Activated T-helper 2 cell treated with anti-CD3 and anti-CD28 coated beads, Interferon-gamma antibody, Interleukin-2, Interleukin-4, amounts not matched to agents 10 μg/mL and 5 μg/mL and 100 μg/mL, durations not matched to agents 14 hours and 24 hours and 36 hours (primary cell): ENCODE data around the gene MRPS22. TPM values are rescaled to one million over a fixed set of nuclear protein-coding genes. Genes with fewer than 3 reads are reported as not detected.
A peak's percentile ranks its signal among the peaks of the same experiment; 100 is the strongest.
"Not testable (repeated sequence)": the region's sequence is repeated elsewhere in the genome, so short reads cannot be mapped to it uniquely, and the experiment has no call there.

Source experiments
- DNase-seq: peaks from one replicate; pipeline ENCODE4 v3.0.0; 2021; ENCODE audit warnings: low spot score
- H3K27ac Mint-ChIP-seq: one replicate; pipeline ENCODE4 v1.8.0; 2021; ENCODE audit warnings: mixed read lengths
- H3K27me3 Mint-ChIP-seq: one replicate; pipeline ENCODE4 v1.8.0; 2021; ENCODE audit warnings: low read depth, mixed read lengths
- H3K36me3 Mint-ChIP-seq: one replicate; pipeline ENCODE4 v1.8.0; 2021; ENCODE audit warnings: low read depth, mixed read lengths
- H3K4me1 Mint-ChIP-seq: one replicate; pipeline ENCODE4 v1.8.0; 2021; ENCODE audit warnings: low read depth, mixed read lengths
- H3K4me3 Mint-ChIP-seq: one replicate; pipeline ENCODE4 v1.8.0; 2021; ENCODE audit warnings: low read depth, mild to moderate bottlenecking, moderate library complexity, mixed read lengths
- H3K9me3 Mint-ChIP-seq: one replicate; pipeline ENCODE4 v1.8.0; 2021; ENCODE audit warnings: mixed read lengths
- intact Hi-C: fragments of 100-400 bp; cut with micrococcal nuclease; formaldehyde crosslinking; loops from one replicate; pipeline ENCODE4 v1.15.1; 2023
- total RNA-seq: library from RNA; stranded (reverse); gene quantifications from 2 replicates; pipeline ENCODE4 v1.2.3, GENCODE V29; 2022

The MRPS22 gene
- total RNA-seq, 1 donor from 2014 or later: 51.2 TPM

GRCh38 chr3:139327861-139328260 lies 16.0 kb upstream of the MRPS22 start:
- Mint-ChIP-seq H3K36me3 (no peaks in the 10 kb centered on the region), H3K27me3 (peaks cover 18% of the 10 kb centered on the region), H3K9me3 (no peaks in the 10 kb centered on the region), H3K4me1 (peaks cover 26% of the 10 kb centered on the region), H3K4me3 (no peak overlapping the region), H3K27ac (no peak overlapping the region)
- no peak for DNase-seq
- intact Hi-C loops: loop anchor here (2.0 to 10.0 kb wide), 2 partner anchors 83 to 215 kb away; no protein-coding TSS in a partner anchor

GRCh38 chr3:139328356-139328755 lies 15.5 kb upstream of the MRPS22 start:
- intact Hi-C loops: loop anchor here (2.0 to 10.0 kb wide), 2 partner anchors 84 to 216 kb away; no protein-coding TSS in a partner anchor
- Mint-ChIP-seq H3K4me3 (no peak overlapping the region), H3K27me3 (peaks cover 21% of the 10 kb centered on the region), H3K36me3 (no peaks in the 10 kb centered on the region), H3K9me3 (no peaks in the 10 kb centered on the region), H3K4me1 (peaks cover 26% of the 10 kb centered on the region), H3K27ac (no peak overlapping the region)
- DNase-seq: no peak

- intact Hi-C loops: loop anchor here (1.0 to 10.0 kb wide), 3 partner anchors 85 to 393 kb away; no protein-coding TSS in a partner anchor
- Mint-ChIP-seq H3K27me3 (peaks cover 28% of the 10 kb centered on the region), H3K4me3 (no peak overlapping the region), H3K27ac (no peak overlapping the region), H3K9me3 (no peaks in the 10 kb centered on the region), H3K36me3 (no peaks in the 10 kb centered on the region), H3K4me1 (peaks cover 26% of the 10 kb centered on the region)
- DNase-seq: peak; percentile 83
Measured at GRCh38 chr3:139329364-139329850, 14.4 kb upstream of the MRPS22 start.

GRCh38 chr3:139332092-139332491 lies 11.7 kb upstream of the MRPS22 start:
- Mint-ChIP-seq H3K9me3 (no peaks in the 10 kb centered on the region), H3K36me3 (no peaks in the 10 kb centered on the region), H3K27ac (no peak overlapping the region), H3K4me1 (peaks cover 29% of the 10 kb centered on the region), H3K27me3 (peaks cover 31% of the 10 kb centered on the region), H3K4me3 (no peak overlapping the region)
- intact Hi-C loops: no loop called here
- no peak for DNase-seq

- Mint-ChIP-seq H3K27me3 (peaks cover 31% of the 10 kb centered on the region), H3K4me1 (peaks cover 25% of the 10 kb centered on the region)
- H3K27ac Mint-ChIP-seq, H3K9me3 Mint-ChIP-seq, DNase-seq, intact Hi-C loops, H3K4me3 Mint-ChIP-seq, H3K36me3 Mint-ChIP-seq: not testable (repeated sequence)
Measured at GRCh38 chr3:139334675-139335074, 9.1 kb upstream of the MRPS22 start.

- intact Hi-C loops: no loop called here
Measured at GRCh38 chr3:139338405-139338804, 5.4 kb upstream of the MRPS22 start.

GRCh38 chr3:139339219-139339906 lies 4.5 kb upstream of the MRPS22 start:
- Mint-ChIP-seq H3K36me3 (peaks cover 3% of the 10 kb centered on the region), H3K27me3 (peaks cover 4% of the 10 kb centered on the region), H3K27ac (peak overlapping the region; percentile 12), H3K9me3 (peaks cover 5% of the 10 kb centered on the region), H3K4me1 (peaks cover 34% of the 10 kb centered on the region), H3K4me3 (no peak overlapping the region)
- intact Hi-C loops: no loop called here
- no peak for DNase-seq

More at GRCh38 chr3:139338405-139338804, 5.4 kb upstream of the MRPS22 start:
- DNase-seq: no peak
- H3K27ac Mint-ChIP-seq: peak overlapping the region; percentile 12
- peaks cover 32% of the 10 kb centered on the region for H3K4me1 Mint-ChIP-seq
- peaks cover 5% of the 10 kb centered on the region for H3K9me3 Mint-ChIP-seq
- H3K27me3 Mint-ChIP-seq: peaks cover 10% of the 10 kb centered on the region
- peaks cover 3% of the 10 kb centered on the region for H3K36me3 Mint-ChIP-seq
- H3K4me3 Mint-ChIP-seq: no peak overlapping the region

- Mint-ChIP-seq H3K4me3 (no peak overlapping the region), H3K27me3 (no peaks in the 10 kb centered on the region), H3K9me3 (peaks cover 5% of the 10 kb centered on the region), H3K4me1 (peaks cover 34% of the 10 kb centered on the region), H3K27ac (no peak overlapping the region), H3K36me3 (peaks cover 3% of the 10 kb centered on the region)
- no peak for DNase-seq
- intact Hi-C loops: loop anchor here (5.0 to 10.0 kb wide), 2 partner anchors 506 to 748 kb away; partner anchors contain the start of genes CEP70 and PIK3CB
Measured at GRCh38 chr3:139340784-139341183, 3.0 kb upstream of the MRPS22 start.

- DNase-seq: no peak
- no peaks in the 10 kb centered on the region for H3K27me3 Mint-ChIP-seq
- intact Hi-C loops: loop anchor here (5.0 to 10.0 kb wide), 2 partner anchors 507 to 750 kb away; partner anchors contain the start of genes CEP70 and PIK3CB
- H3K4me3 Mint-ChIP-seq: no peak overlapping the region
- peaks cover 6% of the 10 kb centered on the region for H3K36me3 Mint-ChIP-seq
- peaks cover 5% of the 10 kb centered on the region for H3K9me3 Mint-ChIP-seq
- peaks cover 31% of the 10 kb centered on the region for H3K4me1 Mint-ChIP-seq
- H3K27ac Mint-ChIP-seq: no peak overlapping the region
Measured at GRCh38 chr3:139342054-139342453, 1.8 kb upstream of the MRPS22 start.

- H3K36me3 Mint-ChIP-seq: peaks cover 44% of the 10 kb centered on the region
- intact Hi-C loops: loop anchor here (10.0 kb wide), 1 partner anchor 512 kb away; the partner anchor contains the start of gene PIK3CB
- no peak for DNase-seq
- H3K4me3 Mint-ChIP-seq: no peak overlapping the region
- H3K27me3 Mint-ChIP-seq: no peaks in the 10 kb centered on the region
- peaks cover 5% of the 10 kb centered on the region for H3K4me1 Mint-ChIP-seq
- H3K27ac Mint-ChIP-seq: no peak overlapping the region
- peaks cover 5% of the 10 kb centered on the region for H3K9me3 Mint-ChIP-seq
Measured at GRCh38 chr3:139346771-139347170, 3.0 kb downstream of the MRPS22 start.

- Mint-ChIP-seq H3K27me3 (no peaks in the 10 kb centered on the region), H3K27ac (no peak overlapping the region), H3K4me1 (peaks cover 25% of the 10 kb centered on the region), H3K4me3 (no peak overlapping the region), H3K9me3 (no peaks in the 10 kb centered on the region), H3K36me3 (peaks cover 84% of the 10 kb centered on the region)
- no peak for DNase-seq
- intact Hi-C loops: no loop called here
Measured at GRCh38 chr3:139353920-139354556, 10.2 kb downstream of the MRPS22 start.

GRCh38 chr3:139354661-139355060 lies 10.8 kb downstream of the MRPS22 start:
- H3K27me3 Mint-ChIP-seq: no peaks in the 10 kb centered on the region
- no peak for DNase-seq
- H3K4me1 Mint-ChIP-seq: peaks cover 25% of the 10 kb centered on the region
- H3K36me3 Mint-ChIP-seq: peaks cover 84% of the 10 kb centered on the region
- H3K9me3 Mint-ChIP-seq: no peaks in the 10 kb centered on the region
- H3K4me3 Mint-ChIP-seq: no peak overlapping the region
- intact Hi-C loops: no loop called here
- H3K27ac Mint-ChIP-seq: no peak overlapping the region

GRCh38 chr3:139355476-139355875 lies 11.7 kb downstream of the MRPS22 start:
- intact Hi-C loops: no loop called here
- H3K4me1 Mint-ChIP-seq: peaks cover 25% of the 10 kb centered on the region
- no peak overlapping the region for H3K27ac Mint-ChIP-seq
- no peak overlapping the region for H3K4me3 Mint-ChIP-seq
- DNase-seq: no peak
- no peaks in the 10 kb centered on the region for H3K27me3 Mint-ChIP-seq
- no peaks in the 10 kb centered on the region for H3K9me3 Mint-ChIP-seq
- peaks cover 86% of the 10 kb centered on the region for H3K36me3 Mint-ChIP-seq
